Retinal pigment epithelial cell (primary cell): ENCODE results near the gene LYPD3.

Experiments used
- DNase-seq: peaks from one replicate; pipeline ENCODE4 v3.0.0-alpha.2; 2010; ENCODE audit warnings: low read depth
- H3K4me3 ChIP-seq: 2 replicates; pipeline ENCODE4 v1.5.1; 2011; ENCODE audit warnings: mild to moderate bottlenecking, low read length, control low read depth, moderate library complexity
- CTCF ChIP-seq: conservative IDR thresholded peaks from 2 replicates; pipeline ENCODE4 v1.5.1; 2011; ENCODE audit warnings: low read depth, low read length, control low read depth, inconsistent platforms

Gene LYPD3

GRCh38 chr19:43423779-43424178, 41.6 kb downstream of the LYPD3 start:
- no peak for TF ChIP-seq CTCF
- no peak overlapping the region for H3K4me3 ChIP-seq
- DNase-seq: no peak

- no peak for TF ChIP-seq CTCF
- no peak overlapping the region for H3K4me3 ChIP-seq
- no peak for DNase-seq
Observed at GRCh38 chr19:43422689-43423066, 42.7 kb downstream of the LYPD3 start.

- TF ChIP-seq CTCF: no peak
- no peak for DNase-seq
Observed at GRCh38 chr19:43422000-43422688, 43.3 kb downstream of the LYPD3 start.

GRCh38 chr19:43420954-43421353, 44.5 kb downstream of the LYPD3 start:
- no peak for TF ChIP-seq CTCF
- H3K4me3 ChIP-seq: no peak overlapping the region
- DNase-seq: no peak

More at GRCh38 chr19:43422000-43422688, 43.3 kb downstream of the LYPD3 start:
- H3K4me3 ChIP-seq: no peak overlapping the region

- no peak for TF ChIP-seq CTCF
- DNase-seq: no peak
- H3K4me3 ChIP-seq: no peak overlapping the region
Observed at GRCh38 chr19:43416951-43417623, 48.3 kb downstream of the LYPD3 start.

- no peak within 1 kb of the TSS for H3K4me3 ChIP-seq
- TF ChIP-seq CTCF: no peak
- no peak for DNase-seq
Observed at GRCh38 chr19:43414554-43414953, 50.9 kb downstream of the LYPD3 start, which contains the start of gene TEX101. Gene TEX101 (plus strand): TSS chr19:43414890. CDS start chr19:43415920, 1,030 bp downstream.

GRCh38 chr19:43412441-43412840, 53.0 kb downstream of the LYPD3 start:
- no peak overlapping the region for H3K4me3 ChIP-seq
- TF ChIP-seq CTCF: no peak
- DNase-seq: no peak
